Neural progenitor cell (in vitro differentiated cells): ENCODE data around the gene WDR27.

Source experiments
- CTCF ChIP-seq: fragments of 200-600 bp; sonication (generic); IDR thresholded peaks from 2 replicates; pipeline ENCODE4 v1.5.1; 2017; ENCODE audit warnings: antibody characterized with exemption, mild to moderate bottlenecking
- EZH2 ChIP-seq: fragments of 200-600 bp; sonication (generic); IDR thresholded peaks from 2 replicates; pipeline ENCODE4 v1.6.1; 2017; ENCODE audit warnings: antibody characterized with exemption, mild to moderate bottlenecking, moderate library complexity
- EZH2phosphoT487 ChIP-seq: fragments of 200-600 bp; sonication (generic); IDR thresholded peaks from 2 replicates; pipeline ENCODE4 v1.6.1; 2017; ENCODE audit warnings: antibody characterized with exemption

- TF ChIP-seq CTCF (no peak), EZH2 (no peak), EZH2phosphoT487 (no peak)
These were observed 77.9 kb downstream of the WDR27 start for GRCh38 chr6:169623975-169624374.
